ENCODE results near the gene MSTO1. TPM values are rescaled to one million over a fixed set of nuclear protein-coding genes. Genes with fewer than 3 reads are reported as not detected.

The MSTO1 gene
- 35.9 and 51.4 TPM in 2 replicates for total RNA-seq

GRCh38 chr1:155609515-155610256 lies at the start of gene MSTO1:
MSTO1 (plus strand) TSS chr1:155610218; CDS start chr1:155610249, 31 bp downstream.

GRCh38 chr1:155562581-155563376 lies 47.2 kb upstream of the MSTO1 start, which contains the start of gene ASH1L:
ASH1L (minus strand) TSS chr1:155562803; CDS start chr1:155521519, 41,284 bp downstream.

Other genes with a start within 250 kb of the MSTO1 start
- gene ASH1L, start 47.4 kb upstream of the MSTO1 start, total RNA-seq = 24.1 and 33.6 TPM in 2 replicates
- gene YY1AP1, start 78.6 kb downstream of the MSTO1 start, total RNA-seq = 39.4 and 43.1 TPM in 2 replicates
- gene DAP3, start 78.9 kb downstream of the MSTO1 start, total RNA-seq = 53.9 and 54.5 TPM in 2 replicates
- 33.2 and 33.8 TPM in 2 replicates for gene GON4L, start 247.0 kb downstream of the MSTO1 start, total RNA-seq
- gene SYT11, start 249.3 kb downstream of the MSTO1 start, total RNA-seq = 40.4 and 46.0 TPM in 2 replicates

All from uterine smooth muscle cell (primary cell).